SJSA1 (cell line): ENCODE measurements around the gene PAK6. TPM values are rescaled to one million over a fixed set of nuclear protein-coding genes. Genes with fewer than 3 reads are reported as not detected.
A peak's percentile ranks its signal among the peaks of the same experiment; 100 is the strongest.

Source experiments
- DNase-seq, 2 experiments: peaks; one replicate each; pipeline ENCODE4 v3.0.0-alpha.2; 2015 to 2020; ENCODE audit warnings: low spot score in 2 of 2, low read depth in 1 of 2
- H3K27ac ChIP-seq: fragments of 250-450 bp; sonication (Bioruptor Pico); 2 replicates; pipeline ENCODE4 v1.5.1; 2020; ENCODE audit warnings: mild to moderate bottlenecking, moderate library complexity
- H3K27me3 ChIP-seq: fragments of 250-450 bp; sonication (Bioruptor Pico); replicated peaks from 2 replicates; pipeline ENCODE4 v1.5.1; 2020; ENCODE audit warnings: mild to moderate bottlenecking, moderate library complexity
- H3K36me3 ChIP-seq: fragments of 250-450 bp; sonication (Bioruptor Pico); 2 replicates; pipeline ENCODE4 v1.5.1; 2020; ENCODE audit warnings: mild to moderate bottlenecking
- H3K4me1 ChIP-seq: fragments of 250-450 bp; sonication (Bioruptor Pico); replicated peaks from 2 replicates; pipeline ENCODE4 v1.6.1; 2021; ENCODE audit warnings: mild to moderate bottlenecking
- H3K4me3 ChIP-seq: fragments of 250-450 bp; sonication (Bioruptor Pico); 2 replicates; pipeline ENCODE4 v1.5.1; 2020; ENCODE audit warnings: mild to moderate bottlenecking
- H3K9me3 ChIP-seq: fragments of 250-450 bp; sonication (Bioruptor Pico); replicated peaks from 2 replicates; pipeline ENCODE4 v1.5.1; 2020; ENCODE audit warnings: mild to moderate bottlenecking
- total RNA-seq: library from RNA; depleted of rRNA; stranded (reverse); fragments of >200 nt; shearing (Covaris generic); gene quantifications from 2 replicates; pipeline ENCODE4 v1.2.3, GENCODE V29; 2014; rRNA removed

The PAK6 gene
- total RNA-seq = 0.05 and 0.09 TPM in 2 replicates

DNA sequence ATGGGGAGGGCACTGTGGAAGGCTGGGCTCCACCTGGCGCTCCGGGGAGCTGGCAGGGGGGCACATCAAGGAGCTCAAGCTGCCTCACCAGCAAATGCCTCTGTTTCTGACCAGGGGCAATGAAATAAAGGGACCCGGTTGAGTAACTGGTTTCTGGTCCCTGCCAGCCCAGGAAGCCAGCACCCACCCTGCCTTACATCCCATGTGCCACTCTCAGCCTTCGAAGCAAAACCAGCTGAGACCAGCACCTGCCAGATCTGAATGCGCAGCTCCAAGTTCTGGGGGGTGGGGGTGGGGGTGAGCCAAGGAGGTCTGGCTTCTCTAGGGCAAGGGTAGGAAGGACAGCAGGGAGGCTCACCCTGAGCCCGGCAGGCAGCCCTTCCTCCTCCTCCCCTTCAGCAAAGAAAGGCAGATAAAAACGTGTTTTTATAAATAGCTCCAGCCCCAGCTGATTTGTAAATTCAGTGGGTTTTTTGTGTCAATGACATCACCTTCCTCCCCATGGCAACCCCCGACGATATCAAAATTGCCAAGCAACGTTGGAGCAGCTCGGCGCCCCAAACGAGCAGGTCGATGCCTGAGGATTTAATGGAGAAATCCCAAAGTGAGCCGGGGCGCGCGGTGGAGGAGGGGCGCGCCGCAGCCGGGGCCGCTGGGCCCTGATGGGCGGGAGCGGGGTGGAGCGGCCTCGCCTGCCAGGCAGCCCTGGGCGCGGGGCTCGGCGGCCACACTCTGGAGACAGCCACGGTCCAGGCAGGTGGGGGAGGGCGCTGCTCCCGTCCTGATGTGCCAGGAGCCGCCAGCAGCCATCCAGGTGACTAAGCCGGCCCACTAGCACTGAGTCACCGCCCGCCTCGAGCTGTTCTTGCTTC is at the start of gene PAK6:
TSS of gene PAK6 (plus strand) at position 532 of the 872 bp plus-strand sequence. CDS start 25,723 bp downstream, outside the sequence.
- Histone ChIP-seq H3K4me1 (peaks cover 12% of the 10 kb centered on the region), H3K4me3 (peak within 1 kb of the TSS; percentile 27), H3K27ac (no peak within 1 kb of the TSS; the same call in 1 of the 2 replicates), H3K36me3 (no peaks in the 10 kb centered on the region), H3K27me3 (no peaks in the 10 kb centered on the region), H3K9me3 (0 out of 2 replicates have a peak, but pooled peaks cover 4% of the 10 kb centered on the region)
- DNase-seq = peak in 1 of 2 experiments; percentile 16

DNA sequence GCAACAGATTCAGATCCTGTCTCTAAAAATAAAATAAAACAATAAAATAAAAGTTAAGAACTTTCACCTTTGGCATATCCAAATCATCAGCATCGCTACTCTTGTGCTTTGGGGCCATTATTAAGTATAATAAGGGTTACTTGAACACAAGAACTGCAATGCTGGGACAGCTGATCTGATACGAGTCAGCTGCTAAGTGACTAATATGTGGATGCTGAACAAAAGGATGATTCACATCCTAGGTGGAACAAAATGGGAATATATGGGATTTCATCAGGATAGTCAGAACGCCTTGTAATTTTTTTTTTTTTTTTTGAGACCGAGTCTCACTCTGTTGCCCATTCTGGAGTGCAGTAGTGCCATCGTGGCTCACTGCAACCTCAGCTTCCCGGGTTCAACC is 48.3 kb upstream of the PAK6 start:
- H3K4me3 ChIP-seq = no peak overlapping the region
- no peaks in the 10 kb centered on the region for H3K9me3 ChIP-seq
- H3K36me3 ChIP-seq = peaks cover 85% of the 10 kb centered on the region
- no peaks in the 10 kb centered on the region for H3K4me1 ChIP-seq
- no peak for DNase-seq
- H3K27ac ChIP-seq = no peak overlapping the region
- no peaks in the 10 kb centered on the region for H3K27me3 ChIP-seq

- no peak for DNase-seq
- Histone ChIP-seq H3K9me3 (no peaks in the 10 kb centered on the region), H3K4me3 (no peak overlapping the region), H3K27ac (no peak overlapping the region), H3K4me1 (no peaks in the 10 kb centered on the region), H3K27me3 (no peaks in the 10 kb centered on the region), H3K36me3 (peaks cover 88% of the 10 kb centered on the region)
Observed at GRCh38 chr15:40192942-40193341, 45.9 kb upstream of the PAK6 start.

GRCh38 chr15:40197434-40197833 is 41.4 kb upstream of the PAK6 start:
- H3K27ac ChIP-seq = no peak overlapping the region
- H3K9me3 ChIP-seq = no peaks in the 10 kb centered on the region
- no peaks in the 10 kb centered on the region for H3K27me3 ChIP-seq
- DNase-seq = no peak
- H3K36me3 ChIP-seq = peaks cover 80% of the 10 kb centered on the region
- no peak overlapping the region for H3K4me3 ChIP-seq
- H3K4me1 ChIP-seq = no peaks in the 10 kb centered on the region

GRCh38 chr15:40198355-40199085 is 40.3 kb upstream of the PAK6 start:
- H3K4me3 ChIP-seq = no peak overlapping the region
- H3K4me1 ChIP-seq = no peaks in the 10 kb centered on the region
- peaks cover 83% of the 10 kb centered on the region for H3K36me3 ChIP-seq
- no peaks in the 10 kb centered on the region for H3K27me3 ChIP-seq
- no peak overlapping the region for H3K27ac ChIP-seq
- H3K9me3 ChIP-seq = no peaks in the 10 kb centered on the region
- no peak for DNase-seq

DNA sequence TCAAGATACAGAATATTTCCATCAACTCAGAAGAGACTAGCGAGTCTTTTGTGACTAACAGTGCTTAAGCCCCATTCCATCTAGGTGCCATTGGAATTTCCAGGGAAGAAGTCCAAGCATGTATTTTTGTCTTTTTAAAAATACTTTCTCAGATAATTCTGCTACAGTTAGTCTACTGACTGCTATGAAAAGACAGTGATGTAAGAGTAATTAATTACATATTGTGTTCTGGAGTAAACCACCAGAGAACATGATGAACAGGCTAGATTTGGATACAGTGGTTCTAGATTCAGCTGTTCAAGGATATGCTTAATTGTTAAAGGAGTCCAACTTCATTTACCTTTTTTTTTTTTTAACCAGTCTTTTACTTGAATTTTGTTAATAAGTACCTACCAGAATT is 34.8 kb upstream of the PAK6 start:
- H3K36me3 ChIP-seq = peaks cover 82% of the 10 kb centered on the region
- no peak overlapping the region for H3K4me3 ChIP-seq
- DNase-seq = no peak
- H3K4me1 ChIP-seq = no peaks in the 10 kb centered on the region
- no peaks in the 10 kb centered on the region for H3K27me3 ChIP-seq
- no peak overlapping the region for H3K27ac ChIP-seq
- H3K9me3 ChIP-seq = no peaks in the 10 kb centered on the region

DNA sequence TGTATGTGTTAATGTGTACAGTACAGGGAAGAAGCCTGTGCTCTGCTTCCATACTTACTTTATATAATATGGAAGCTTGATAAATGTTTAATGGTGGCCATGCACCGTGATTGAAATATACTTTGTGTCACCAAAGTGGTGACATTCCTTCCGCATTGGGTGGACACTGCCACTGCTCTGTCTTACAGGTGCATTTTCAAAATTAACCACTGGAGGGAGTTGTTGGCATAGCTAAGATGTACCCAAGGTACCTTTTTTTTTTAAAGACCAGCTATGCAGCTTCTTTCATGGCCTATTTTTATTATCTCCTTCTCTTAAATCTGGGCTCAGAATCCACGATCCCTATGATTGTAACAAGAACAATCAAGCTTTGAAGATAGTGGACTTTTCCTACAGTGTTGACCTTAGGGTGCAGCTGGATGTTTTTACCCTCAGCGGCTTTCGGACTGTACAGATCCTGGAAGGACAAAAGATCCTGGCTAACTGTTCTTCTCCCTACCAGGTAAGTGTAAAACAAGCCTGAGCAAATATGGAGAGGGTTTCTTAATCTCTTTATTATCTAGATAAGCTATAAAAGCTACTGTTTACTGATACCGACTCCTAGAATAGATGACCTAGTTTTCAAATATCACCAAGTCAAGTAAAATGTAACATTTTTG is 21.6 kb upstream of the PAK6 start:
- Histone ChIP-seq H3K27ac (no peak overlapping the region), H3K4me3 (no peak overlapping the region), H3K36me3 (peaks cover 85% of the 10 kb centered on the region), H3K27me3 (no peaks in the 10 kb centered on the region), H3K4me1 (no peaks in the 10 kb centered on the region), H3K9me3 (no peaks in the 10 kb centered on the region)
- peak; percentile 59 for DNase-seq

DNA sequence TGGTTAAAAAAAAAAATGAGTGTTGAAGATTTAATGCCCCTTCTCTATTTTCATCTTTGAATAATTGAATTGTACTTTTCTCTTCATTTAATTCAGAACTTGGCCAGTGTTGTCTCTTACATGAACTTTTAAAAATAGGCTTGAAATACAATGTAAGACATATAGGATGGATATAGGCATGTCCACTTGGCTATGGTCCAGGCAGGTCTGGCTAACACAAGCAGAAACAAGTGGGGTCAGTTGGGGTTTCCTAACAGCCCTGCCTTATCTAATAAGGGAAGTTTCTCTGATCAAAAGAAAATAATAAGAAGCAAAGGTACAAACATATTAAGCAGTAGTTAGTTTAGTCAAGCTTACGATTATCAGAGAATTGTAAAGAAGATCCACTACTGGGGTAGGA is 19.1 kb upstream of the PAK6 start:
- no peaks in the 10 kb centered on the region for H3K4me1 ChIP-seq
- no peaks in the 10 kb centered on the region for H3K9me3 ChIP-seq
- H3K27ac ChIP-seq = no peak overlapping the region
- DNase-seq = no peak
- peaks cover 78% of the 10 kb centered on the region for H3K36me3 ChIP-seq
- no peak overlapping the region for H3K4me3 ChIP-seq
- H3K27me3 ChIP-seq = no peaks in the 10 kb centered on the region

DNA sequence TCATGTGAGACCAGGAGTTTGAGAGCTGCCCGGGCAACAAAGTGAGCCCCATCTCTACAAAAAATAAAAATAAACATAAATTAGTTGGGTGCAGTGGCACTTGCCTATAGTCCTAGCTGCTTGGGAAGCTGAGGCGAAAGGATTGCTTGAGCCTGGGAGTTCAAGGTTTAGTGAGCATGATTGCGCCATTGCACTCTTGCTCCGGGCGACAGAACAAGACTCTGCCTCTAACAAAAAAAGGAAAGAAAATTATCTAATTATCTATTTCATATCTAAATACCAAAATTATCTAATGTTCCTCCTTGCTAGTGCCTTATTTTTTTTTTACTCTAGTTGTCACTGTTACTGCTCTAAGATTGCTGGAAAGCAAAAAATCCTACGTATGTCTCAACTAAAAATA is 16.7 kb upstream of the PAK6 start:
- Histone ChIP-seq H3K9me3 (no peaks in the 10 kb centered on the region), H3K4me3 (no peak overlapping the region), H3K36me3 (peaks cover 74% of the 10 kb centered on the region), H3K4me1 (no peaks in the 10 kb centered on the region), H3K27ac (no peak overlapping the region), H3K27me3 (no peaks in the 10 kb centered on the region)
- DNase-seq = no peak

- peaks cover 58% of the 10 kb centered on the region for H3K36me3 ChIP-seq
- no peak for DNase-seq
- no peaks in the 10 kb centered on the region for H3K9me3 ChIP-seq
- H3K4me3 ChIP-seq = no peak overlapping the region
- no peaks in the 10 kb centered on the region for H3K27me3 ChIP-seq
- H3K4me1 ChIP-seq = no peaks in the 10 kb centered on the region
- no peak overlapping the region for H3K27ac ChIP-seq
Observed at GRCh38 chr15:40226736-40227135, 12.1 kb upstream of the PAK6 start.

DNA sequence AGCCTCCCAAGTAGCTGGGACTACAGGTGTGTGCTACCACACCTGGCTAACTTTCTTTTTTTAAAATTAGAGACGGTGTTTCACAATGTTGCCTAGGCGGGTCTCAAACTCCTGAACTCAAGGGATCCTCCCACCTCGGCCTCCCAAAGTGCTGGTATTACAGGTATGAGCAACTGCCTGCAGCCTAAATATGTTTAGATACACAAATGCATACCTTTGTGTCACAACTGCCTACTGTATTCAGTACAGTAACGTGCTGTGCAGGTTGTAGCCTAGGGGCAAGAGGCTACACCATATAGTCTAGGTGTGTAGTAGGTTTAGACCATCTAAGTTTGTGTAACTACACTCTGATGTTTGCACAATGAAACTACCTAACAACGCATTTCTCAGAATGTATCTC is 9.5 kb upstream of the PAK6 start:
- Histone ChIP-seq H3K27me3 (no peaks in the 10 kb centered on the region), H3K36me3 (peaks cover 40% of the 10 kb centered on the region), H3K9me3 (no peaks in the 10 kb centered on the region), H3K4me3 (no peak overlapping the region), H3K4me1 (no peaks in the 10 kb centered on the region), H3K27ac (no peak overlapping the region)
- DNase-seq = no peak

- Histone ChIP-seq H3K27me3 (no peaks in the 10 kb centered on the region), H3K4me3 (no peak overlapping the region), H3K36me3 (peaks cover 38% of the 10 kb centered on the region), H3K4me1 (no peaks in the 10 kb centered on the region), H3K9me3 (no peaks in the 10 kb centered on the region), H3K27ac (no peak overlapping the region)
- DNase-seq = no peak
Observed at GRCh38 chr15:40229956-40230355, 8.9 kb upstream of the PAK6 start.

DNA sequence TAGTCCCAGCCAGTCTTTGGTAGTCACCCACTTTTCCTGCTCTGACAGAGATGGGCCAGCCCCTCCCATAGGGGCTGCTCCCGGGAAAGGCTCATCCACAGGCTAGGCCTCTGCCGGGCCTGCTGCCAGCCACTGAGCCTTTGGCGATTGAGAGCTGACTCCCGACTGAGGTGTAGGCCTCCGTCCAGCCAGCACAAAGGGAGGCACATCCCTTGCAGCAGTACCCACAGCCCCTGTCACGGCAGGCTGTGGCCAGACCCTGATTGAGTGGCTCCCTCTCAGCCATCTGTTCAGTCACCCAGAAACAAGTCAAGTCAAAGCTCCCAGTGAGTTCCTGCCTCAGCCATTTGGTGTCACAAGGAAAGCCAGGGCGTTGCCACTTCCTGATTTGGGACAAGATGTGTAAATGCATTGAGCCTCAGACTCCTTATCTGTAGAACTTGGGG is 6.2 kb upstream of the PAK6 start:
- Histone ChIP-seq H3K4me3 (no peak overlapping the region), H3K27me3 (no peaks in the 10 kb centered on the region), H3K36me3 (peaks cover 30% of the 10 kb centered on the region), H3K9me3 (no peaks in the 10 kb centered on the region), H3K4me1 (no peaks in the 10 kb centered on the region), H3K27ac (no peak overlapping the region)
- no peak for DNase-seq
